GM23338 (cell line): ENCODE results near the gene SLC39A10. TPM values are rescaled to one million over a fixed set of nuclear protein-coding genes. Genes with fewer than 3 reads are reported as not detected.
"Not testable (repeated sequence)": the region's sequence is repeated elsewhere in the genome, so short reads cannot be mapped to it uniquely, and the experiment has no call there.

Experiments
- ATAC-seq: fragments of 200-7000 bp; cut with Tn5 transposase; 3 replicates; pipeline ENCODE4 v1.9.1; 2020
- DNase-seq: peaks from one replicate; pipeline ENCODE4 v3.0.0-alpha.2; 2015; ENCODE audit warnings: low spot score
- H2AFZ ChIP-seq: fragments of 200-600 bp; sonication (generic); 2 replicates; pipeline ENCODE4 v1.8.0; 2016; ENCODE audit warnings: antibody characterized with exemption, mild to moderate bottlenecking, moderate library complexity
- H3F3A ChIP-seq: fragments of 200-600 bp; sonication (generic); replicated peaks from 2 replicates; pipeline ENCODE4 v1.8.0; 2017; ENCODE audit warnings: antibody characterized with exemption, mixed run types, low read depth
- H3K27ac ChIP-seq: fragments of 200-600 bp; sonication (generic); 2 replicates; pipeline ENCODE4 v1.6.1; 2016; ENCODE audit warnings: low read depth
- H3K27me3 ChIP-seq: fragments of 200-600 bp; sonication (generic); 2 replicates; pipeline ENCODE4 v1.8.0; 2016; ENCODE audit warnings: mild to moderate bottlenecking, mixed run types, moderate library complexity; ENCODE audit not compliant: insufficient read depth
- H3K36me3 ChIP-seq: fragments of 200-600 bp; sonication (generic); 2 replicates; pipeline ENCODE4 v1.8.0; 2016; ENCODE audit warnings: mild to moderate bottlenecking; ENCODE audit not compliant: insufficient read depth
- H3K4me1 ChIP-seq: fragments of 200-600 bp; sonication (generic); 2 replicates; pipeline ENCODE4 v1.8.0; 2016; ENCODE audit warnings: mild to moderate bottlenecking, moderate library complexity; ENCODE audit not compliant: insufficient read depth
- H3K4me2 ChIP-seq: fragments of 200-600 bp; sonication (generic); 2 replicates; pipeline ENCODE4 v1.7.1; 2017; ENCODE audit warnings: mixed run types
- H3K4me3 ChIP-seq: fragments of 200-600 bp; sonication (generic); 2 replicates; pipeline ENCODE4 v1.6.1; 2016; ENCODE audit warnings: mixed run types
- H3K79me2 ChIP-seq: fragments of 200-600 bp; sonication (generic); replicated peaks from 2 replicates; pipeline ENCODE4 v1.8.0; 2017; ENCODE audit warnings: mild to moderate bottlenecking; ENCODE audit not compliant: insufficient read depth
- H3K9me2 ChIP-seq: fragments of 200-600 bp; sonication (generic); 2 replicates; pipeline ENCODE4 v1.8.0; 2017; ENCODE audit not compliant: insufficient read depth
- H4K20me1 ChIP-seq: fragments of 200-600 bp; sonication (generic); replicated peaks from 2 replicates; pipeline ENCODE4 v1.8.0; 2017; ENCODE audit warnings: mild to moderate bottlenecking; ENCODE audit not compliant: insufficient read depth
- H3K27ac Mint-ChIP-seq: 2 replicates; pipeline ENCODE4 v1.8.0; 2020; ENCODE audit warnings: inconsistent platforms, mild to moderate bottlenecking, moderate library complexity, mixed read lengths
- H3K27me3 Mint-ChIP-seq: 3 replicates; pipeline ENCODE4 v1.8.0; 2022; ENCODE audit warnings: low read depth, mild to moderate bottlenecking, moderate library complexity, mixed read lengths, inconsistent platforms; ENCODE audit not compliant: insufficient read depth, poor library complexity
- H3K36me3 Mint-ChIP-seq: 3 replicates; pipeline ENCODE4 v1.8.0; 2021; ENCODE audit warnings: low read depth, mild to moderate bottlenecking, inconsistent platforms, moderate library complexity, mixed read lengths
- H3K4me1 Mint-ChIP-seq: 3 replicates; pipeline ENCODE4 v1.8.0; 2020; ENCODE audit warnings: mild to moderate bottlenecking, inconsistent platforms, mixed read lengths
- H3K4me3 Mint-ChIP-seq: 3 replicates; pipeline ENCODE4 v1.8.0; 2021; ENCODE audit warnings: moderate library complexity, mild to moderate bottlenecking, inconsistent platforms, mixed read lengths
- H3K9me3 Mint-ChIP-seq: 3 replicates; pipeline ENCODE4 v1.8.0; 2020; ENCODE audit warnings: moderate library complexity, mild to moderate bottlenecking, inconsistent platforms, mixed read lengths
- CREB1 ChIP-seq: fragments of 250-450 bp; sonication (Bioruptor Pico); IDR thresholded peaks from 2 replicates; pipeline ENCODE4 v1.5.0; 2020; ENCODE audit warnings: low read depth, mild to moderate bottlenecking, moderate library complexity
- CTCF ChIP-seq, 2 experiments: fragments of 200-600 bp in 1 of 2; sonication (generic) in 1 of 2; conservative IDR thresholded peaks; 2 replicates each; pipeline versions ENCODE4 v1.5.1 to v1.6.1; 2016 to 2017; ENCODE audit warnings: antibody characterized with exemption in 2 of 2, low read depth in 2 of 2, mild to moderate bottlenecking in 2 of 2, moderate library complexity in 1 of 2
- ETS1 ChIP-seq: IDR thresholded peaks from 2 replicates; pipeline ENCODE4 v1.6.1; 2016; ENCODE audit warnings: antibody characterized with exemption
- EZH2 ChIP-seq: fragments of 200-600 bp; sonication (generic); IDR thresholded peaks from one replicate; pipeline ENCODE4 v1.8.0; 2017; ENCODE audit warnings: antibody characterized with exemption, mild to moderate bottlenecking, low read depth; ENCODE audit not compliant: unreplicated experiment
- EZH2phosphoT487 ChIP-seq: fragments of 200-600 bp; sonication (generic); IDR thresholded peaks from one replicate; pipeline ENCODE4 v1.8.1; 2018; ENCODE audit warnings: antibody characterized with exemption; ENCODE audit not compliant: unreplicated experiment
- JUNB ChIP-seq: IDR thresholded peaks from one replicate; pipeline ENCODE4 v1.6.1; 2016; ENCODE audit warnings: antibody characterized with exemption; ENCODE audit not compliant: unreplicated experiment
- NANOG ChIP-seq: IDR thresholded peaks from 2 replicates; pipeline ENCODE4 v1.6.1; 2016; ENCODE audit warnings: antibody characterized with exemption, borderline replicate concordance
- POLR2AphosphoS5 ChIP-seq: IDR thresholded peaks from 2 replicates; pipeline ENCODE4 v1.6.1; 2016; ENCODE audit warnings: antibody characterized with exemption, low read depth
- REST ChIP-seq: IDR thresholded peaks from one replicate; pipeline ENCODE4 v1.6.1; 2018; ENCODE audit warnings: antibody characterized with exemption; ENCODE audit not compliant: unreplicated experiment
- STAT1 ChIP-seq: IDR thresholded peaks from one replicate; pipeline ENCODE4 v1.6.1; 2016; ENCODE audit warnings: antibody characterized with exemption; ENCODE audit not compliant: unreplicated experiment
- ZNF114 ChIP-seq: fragments of 250-450 bp; sonication (Bioruptor Pico); IDR thresholded peaks from 2 replicates; pipeline ENCODE4 v1.5.0; 2020; ENCODE audit warnings: mild to moderate bottlenecking, moderate library complexity
- polyA plus RNA-seq: library from polyadenylated mRNA; unstranded; fragments of >200 nt; fragmentation: Nextera tagmentation; extraction: Ambion mirVana; gene quantifications from 2 replicates; pipeline ENCODE4 v1.2.1, GENCODE V29; 2016
- total RNA-seq: library from RNA; depleted of rRNA; stranded (reverse); fragments of >200 nt; shearing (Covaris generic); gene quantifications from 2 replicates; pipeline ENCODE4 v1.2.3, GENCODE V29; 2014

The SLC39A10 gene
- total and polyA plus RNA-seq, 2 experiments from 2014 or later = 261 to 356 TPM

- no peak for TF ChIP-seq CTCF (conservative IDR thresholded peaks at IDR 0.05; ENCODE audit: low read depth in 2 of 2)
- TF ChIP-seq EZH2phosphoT487 = no peak
Observed at GRCh38 chr2:195642679-195643068, 14.4 kb upstream of the SLC39A10 start (continued).

- ATAC-seq, H3K36me3 ChIP-seq, H4K20me1 ChIP-seq, H3K27ac Mint-ChIP-seq, H3F3A ChIP-seq, H3K4me3 Mint-ChIP-seq, H2AFZ ChIP-seq, H3K27me3 Mint-ChIP-seq, H3K27me3 ChIP-seq, H3K9me2 ChIP-seq, DNase-seq, H3K4me3 ChIP-seq, H3K36me3 Mint-ChIP-seq, H3K4me2 ChIP-seq, H3K9me3 Mint-ChIP-seq: not testable (repeated sequence)
- H3K4me1 ChIP-seq = peaks cover 40% of the 10 kb centered on the region
- peaks cover 37% of the 10 kb centered on the region for H3K4me1 Mint-ChIP-seq
- H3K79me2 ChIP-seq = peaks cover 36% of the 10 kb centered on the region
- H3K27ac ChIP-seq = peak overlapping the region; percentile 93; the same call in 1 of the 2 replicates
Observed at GRCh38 chr2:195644708-195645107, 12.3 kb upstream of the SLC39A10 start.

GRCh38 chr2:195645413-195645812, 11.6 kb upstream of the SLC39A10 start:
- Mint-ChIP-seq H3K9me3 (no peaks in the 10 kb centered on the region; the same call in 2 of the 3 replicates), H3K27ac (no peak overlapping the region), H3K36me3 (no peaks in the 10 kb centered on the region), H3K4me3 (no peak overlapping the region), H3K27me3 (peaks cover 3% of the 10 kb centered on the region), H3K4me1 (peaks cover 39% of the 10 kb centered on the region)
- Histone ChIP-seq H3K4me2 (peak overlapping the region; percentile 64), H3K36me3 (no peaks in the 10 kb centered on the region), H3K4me3 (no peak overlapping the region), H4K20me1 (no peaks in the 10 kb centered on the region), H3K9me2 (no peaks in the 10 kb centered on the region), H3F3A (no peaks in the 10 kb centered on the region; the same call in 1 of the 2 replicates), H2AFZ (no peak overlapping the region), H3K27ac (peak overlapping the region; percentile 93), H3K27me3 (no peaks in the 10 kb centered on the region), H3K79me2 (peaks cover 42% of the 10 kb centered on the region), H3K4me1 (peaks cover 43% of the 10 kb centered on the region)
- no peak for ATAC-seq
- DNase-seq = no peak
- TF ChIP-seq NANOG (no peak), CTCF (conservative IDR thresholded peaks at IDR 0.05; ENCODE audit: low read depth in 2 of 2) (no peak), REST (no peak), ETS1 (no peak), STAT1 (no peak), JUNB (no peak), EZH2 (no peak), ZNF114 (CRISPR knock-in tag) (no peak), EZH2phosphoT487 (no peak), CREB1 (CRISPR knock-in tag) (no peak), POLR2AphosphoS5 (no peak)
